ENCODE measurements around the gene PMPCA.
A peak's percentile ranks its signal among the peaks of the same experiment; 100 is the strongest.

Gene PMPCA

GRCh38 chr9:136470356-136470755 is 59.9 kb downstream of the PMPCA start:
- TF ChIP-seq WT1 (tag by site-specific recombination; IDR thresholded peaks at IDR 0.05), result no peak
- TF ChIP-seq ZNF2 (tag by site-specific recombination; IDR thresholded peaks at IDR 0.05), result no peak
- no peak for TF ChIP-seq ZNF626 (tag by site-specific recombination; IDR thresholded peaks at IDR 0.05)
- no peak for TF ChIP-seq HOXA7 (CRISPR knock-in tag; IDR thresholded peaks at IDR 0.05; ENCODE audit: borderline replicate concordance)
- TF ChIP-seq ZNF132 (tag by site-specific recombination; IDR thresholded peaks at IDR 0.05; ENCODE audit: borderline replicate concordance), result no peak
- TF ChIP-seq OSR2 (tag by site-specific recombination; IDR thresholded peaks at IDR 0.05), result no peak
- no peak for TF ChIP-seq ZNF280C (tag by site-specific recombination; IDR thresholded peaks at IDR 0.05)
- Histone ChIP-seq H3K9me3 (ENCODE audit: control insufficient read depth, insufficient read depth, low read depth, low read length) (no peaks in the 10 kb centered on the region), H3K36me3 (ENCODE audit: control insufficient read depth in 2 of 2, insufficient read depth in 1 of 2, low read length in 2 of 2) (peaks cover 11 to 98% of the 10 kb centered on the region in 2 experiments), H3K27ac (ENCODE audit: extremely low read depth, low read depth, low read length) (no peak overlapping the region), H3K4me3 (ENCODE audit: low read depth, low read length) (no peak overlapping the region), H3K4me1 (ENCODE audit: control insufficient read depth, insufficient read depth, low read length) (no peaks in the 10 kb centered on the region)
- CTCF ChIA-PET, result interaction anchor here (1.3 to 1.5 kb wide), 2 partner anchors 155 to 161 kb away, joined by 4 to 5 read pairs; no protein-coding TSS in a partner anchor
- POLR2A ChIA-PET, result interaction anchor here (0.5 to 1.9 kb wide), 3 partner anchors 10 to 352 kb away, joined by 3 to 5 read pairs (median 5); no protein-coding TSS in a partner anchor

- TF ChIP-seq ZNF121 (tag by site-specific recombination; IDR thresholded peaks at IDR 0.05) (peak; percentile 83), ZNF513 (tag by site-specific recombination; IDR thresholded peaks at IDR 0.05) (no peak)
- no peaks in the 10 kb centered on the region for H3K9me3 ChIP-seq (ENCODE audit: control insufficient read depth, insufficient read depth, low read depth, low read length)
- peaks cover 14 to 98% of the 10 kb centered on the region in 2 experiments for H3K36me3 ChIP-seq (ENCODE audit: control insufficient read depth in 2 of 2, insufficient read depth in 1 of 2, low read length in 2 of 2)
- no peak overlapping the region for H3K27ac ChIP-seq (ENCODE audit: extremely low read depth, low read depth, low read length)
- ChIA-PET CTCF (interaction anchor here (0.6 to 1.5 kb wide), 4 partner anchors 71 to 559 kb away, joined by 3 to 5 read pairs (median 4); no protein-coding TSS in a partner anchor), POLR2A (interaction anchor here (0.5 to 1.9 kb wide), 2 partner anchors 9 to 63 kb away, joined by 5 read pairs; no protein-coding TSS in a partner anchor)
- H3K4me3 ChIP-seq (ENCODE audit: low read depth, low read length), result no peak overlapping the region
- H3K4me1 ChIP-seq (ENCODE audit: control insufficient read depth, insufficient read depth, low read length), result no peaks in the 10 kb centered on the region
Observed at GRCh38 chr9:136470792-136471469, 60.5 kb downstream of the PMPCA start.

- Histone ChIP-seq H3K36me3 (ENCODE audit: control insufficient read depth in 2 of 2, insufficient read depth in 1 of 2, low read length in 2 of 2) (peaks cover 12 to 98% of the 10 kb centered on the region in 2 experiments), H3K9me3 (ENCODE audit: control insufficient read depth, insufficient read depth, low read depth, low read length) (no peaks in the 10 kb centered on the region), H3K27ac (ENCODE audit: extremely low read depth, low read depth, low read length) (0 out of 2 replicates have a peak overlapping the region, but pooled peaks have one; percentile 0), H3K4me3 (ENCODE audit: low read depth, low read length) (no peak overlapping the region), H3K4me1 (ENCODE audit: control insufficient read depth, insufficient read depth, low read length) (no peaks in the 10 kb centered on the region)
- CTCF ChIA-PET, result interaction anchor here (0.7 to 1.1 kb wide), 2 partner anchors 32 to 72 kb away, joined by 3 to 5 read pairs; no protein-coding TSS in a partner anchor
- no peak for TF ChIP-seq ATF2 (tag by site-specific recombination; IDR thresholded peaks at IDR 0.05; ENCODE audit: low read depth)
- no peak for TF ChIP-seq ZBTB49 (tag by site-specific recombination; IDR thresholded peaks at IDR 0.05; ENCODE audit: low read depth)
- peak; percentile 38; the same call in 1 of the 2 replicates for TF ChIP-seq ZNF335 (tag by site-specific recombination; conservative IDR thresholded peaks at IDR 0.05)
- no peak for TF ChIP-seq ZNF184 (tag by site-specific recombination; IDR thresholded peaks at IDR 0.05)
- no peak for TF ChIP-seq ZNF266 (tag by site-specific recombination; IDR thresholded peaks at IDR 0.05; ENCODE audit: low read depth)
- TF ChIP-seq ZNF221 (tag by site-specific recombination; IDR thresholded peaks at IDR 0.05; ENCODE audit: borderline replicate concordance), result no peak
- POLR2A ChIA-PET, result interaction anchor here (0.5 to 1.9 kb wide), 2 partner anchors 8 to 11 kb away, joined by 3 to 5 read pairs; no protein-coding TSS in a partner anchor
Observed at GRCh38 chr9:136471802-136472487, 61.5 kb downstream of the PMPCA start.
